Pancreas (tissue), 10 donors: ENCODE results near the gene DOCK3. TPM values are rescaled to one million over a fixed set of nuclear protein-coding genes. Genes with fewer than 3 reads are reported as not detected.
A peak's percentile ranks its signal among the peaks of the same experiment; 100 is the strongest.

Experiments
- ATAC-seq, 4 donors: fragments of 200-7000 bp; cut with Tn5 transposase; one replicate each; pipeline versions ENCODE4 v1.8.0 to v1.9.1; 2020; ENCODE audit warnings: mild to moderate bottlenecking in 4 of 4, moderate library complexity in 4 of 4
- DNase-seq, 6 donors: peaks; one replicate each; pipeline ENCODE4 v3.0.0-alpha.2; 2020
- FAIRE-seq: peaks from 2 replicates; lab custom pipeline; 2012; peaks lifted over from hg19 to GRCh38; lab: Jason Lieb, UNC
- H3K27ac ChIP-seq, 4 donors: fragments of 200-600 bp; sonication (generic); 1 replicate in 3 of 4; 2 replicates in 1 of 4; pipeline versions ENCODE4 v1.5.0 to v1.8.0; 2020
- H3K27me3 ChIP-seq, 4 donors: fragments of 200-600 bp; one replicate each; pipeline ENCODE4 v1.8.0; 2021
- H3K36me3 ChIP-seq, 3 donors: fragments of 200-600 bp; sonication (generic) in 1 of 3; one replicate each; pipeline versions ENCODE4 v1.5.0 to v1.8.0; 2020 to 2021
- H3K4me1 ChIP-seq, 3 donors: fragments of 200-600 bp; one replicate each; pipeline ENCODE4 v1.8.0; 2021
- H3K4me3 ChIP-seq, 4 donors: fragments of 200-600 bp; sonication (generic) in 2 of 4; one replicate each; pipeline versions ENCODE4 v1.5.0 to v1.8.0; 2020 to 2021
- H3K9me3 ChIP-seq, 4 donors: fragments of 200-600 bp; one replicate each; pipeline ENCODE4 v1.8.0; 2021
- WGBS, 2 donors: extraction: QIAGEN DNeasy Blood & Tissue Kit; methylation state at CpG; one replicate each; pipeline ENCODE4 v1.1.7; 2013; 5-methylcytosine and 5-hydroxymethylcytosine counted together
- intact Hi-C, 3 donors: fragments of 100-400 bp; cut with DNase I; formaldehyde crosslinking; loops; one replicate each; pipeline versions ENCODE4 v1.11.1 to v1.14.2; 2022
- polyA plus RNA-seq, 2 donors: library from polyadenylated mRNA; stranded (reverse); fragments of 200-250 nt; gene quantifications; one replicate each; pipeline ENCODE4 v1.2.3, GENCODE V29; 2013
- total RNA-seq, 6 donors: library from RNA; stranded (reverse); fragmentation: NEBNext Ultra II Directional in 4 of 6; extraction: Animal tissue kit (Norgen Biotek cat#: 25700) in 4 of 6; gene quantifications; one replicate each; pipeline versions ENCODE4 v1.2.1 to v1.2.4, GENCODE V29; 2021 to 2023
- TF ChIP-seq, protein P1 (sequence below), 4 donors: fragments of 200-600 bp; sonication (generic) in 3 of 4; IDR thresholded peaks; one replicate each; pipeline versions ENCODE4 v1.5.0 to v1.8.0; 2021; ENCODE audit warnings: antibody characterized with exemption in 4 of 4
- donor health status: healthy with polysubstance abuse.
- donor health status: DM: no; HTN: no; CAD: no; lungs with moderate emphysema.
- donor health status: DM: no; HTN: no; CAD: no.
- donor health status: control.
- donor health status: control.
- donor health status: Bipolar disorder and iron deficiency.
- donor health status: DM: yes; HTN: yes; CAD: no.
- donor health status: DM: no; HTN: no; CAD: no.
- donor health status: DM: no; HTN: no; CAD: no.
- donor health status: DM: yes; HTN: yes; CAD: no.

The DOCK3 gene
- total and polyA plus RNA-seq, 8 donors = 0.09 to 1.5 (median 0.36) TPM

DNA sequence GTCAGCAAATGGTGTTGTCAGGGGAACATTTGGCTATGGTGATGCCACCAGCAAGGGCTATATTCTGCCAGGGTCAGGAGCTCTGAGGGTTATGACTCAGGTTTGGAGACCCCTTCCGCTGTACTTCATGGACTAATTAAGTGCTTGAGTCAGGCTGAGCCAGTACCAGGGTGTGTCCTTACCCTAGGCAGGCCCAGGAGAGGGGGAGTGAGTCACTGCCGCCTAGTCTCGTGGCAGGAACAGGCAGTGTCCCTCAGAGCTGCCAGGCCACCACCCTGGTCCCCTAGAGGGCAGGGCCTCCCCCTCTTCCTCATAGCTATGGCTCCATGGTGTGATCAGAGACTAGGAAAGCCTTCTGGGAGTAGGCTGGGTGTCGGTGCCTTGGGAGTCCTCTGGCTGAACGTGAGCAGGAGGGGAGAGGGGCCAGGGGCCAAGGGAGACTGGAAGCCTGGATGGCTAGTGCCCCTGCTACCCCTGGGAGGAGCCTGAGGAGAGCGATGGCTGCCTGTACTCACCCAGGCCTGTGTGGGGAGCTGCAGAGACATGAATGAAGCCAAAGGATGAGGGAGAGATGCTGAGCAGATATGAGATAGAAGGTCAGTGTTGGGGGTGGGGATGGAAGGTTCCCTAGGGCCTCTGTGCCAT, 47.2 kb upstream of the DOCK3 start:
- Histone ChIP-seq H3K36me3 (no peaks in the 10 kb centered on the region), H3K27ac (no peak overlapping the region), H3K27me3 (no peaks in the 10 kb centered on the region), H3K4me3 (no peak overlapping the region), H3K9me3 (no peaks in the 10 kb centered on the region), H3K4me1 (peaks cover 0 to 7% (median 3%) of the 10 kb centered on the region in 3 donors)
- TF ChIP-seq, protein P1, sequence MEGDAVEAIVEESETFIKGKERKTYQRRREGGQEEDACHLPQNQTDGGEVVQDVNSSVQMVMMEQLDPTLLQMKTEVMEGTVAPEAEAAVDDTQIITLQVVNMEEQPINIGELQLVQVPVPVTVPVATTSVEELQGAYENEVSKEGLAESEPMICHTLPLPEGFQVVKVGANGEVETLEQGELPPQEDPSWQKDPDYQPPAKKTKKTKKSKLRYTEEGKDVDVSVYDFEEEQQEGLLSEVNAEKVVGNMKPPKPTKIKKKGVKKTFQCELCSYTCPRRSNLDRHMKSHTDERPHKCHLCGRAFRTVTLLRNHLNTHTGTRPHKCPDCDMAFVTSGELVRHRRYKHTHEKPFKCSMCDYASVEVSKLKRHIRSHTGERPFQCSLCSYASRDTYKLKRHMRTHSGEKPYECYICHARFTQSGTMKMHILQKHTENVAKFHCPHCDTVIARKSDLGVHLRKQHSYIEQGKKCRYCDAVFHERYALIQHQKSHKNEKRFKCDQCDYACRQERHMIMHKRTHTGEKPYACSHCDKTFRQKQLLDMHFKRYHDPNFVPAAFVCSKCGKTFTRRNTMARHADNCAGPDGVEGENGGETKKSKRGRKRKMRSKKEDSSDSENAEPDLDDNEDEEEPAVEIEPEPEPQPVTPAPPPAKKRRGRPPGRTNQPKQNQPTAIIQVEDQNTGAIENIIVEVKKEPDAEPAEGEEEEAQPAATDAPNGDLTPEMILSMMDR (IDR thresholded peaks at IDR 0.05) = no peak
- ATAC-seq (peak in 3 of 4 donors; percentile 37 to 54 (median 47)), DNase-seq (peak in 1 of 6 donors; percentile 38), FAIRE-seq (no peak)
- intact Hi-C loops = loop anchor here in 1 of 3 donors (10.0 kb wide), 1 partner anchor 747 kb away; no protein-coding TSS in a partner anchor
- 70 to 72% methylated on average over 6 of the region's 6 CpGs for WGBS, 2 donors

GRCh38 chr3:50628601-50629000, 46.1 kb upstream of the DOCK3 start:
- Histone ChIP-seq H3K27ac (no peak overlapping the region), H3K36me3 (no peaks in the 10 kb centered on the region), H3K4me3 (no peak overlapping the region), H3K4me1 (peaks cover 0 to 7% (median 3%) of the 10 kb centered on the region in 3 donors), H3K27me3 (no peaks in the 10 kb centered on the region), H3K9me3 (no peaks in the 10 kb centered on the region)
- ATAC-seq (no peak), DNase-seq (no peak), FAIRE-seq (no peak)
- TF ChIP-seq, protein P1 (IDR thresholded peaks at IDR 0.05) = no peak
- intact Hi-C loops = loop anchor here in 1 of 3 donors (10.0 kb wide), 1 partner anchor 746 kb away; no protein-coding TSS in a partner anchor
- WGBS, 2 donors = 98 to 100% methylated on average over 3 of the region's 3 CpGs

GRCh38 chr3:50630394-50630793, 44.3 kb upstream of the DOCK3 start:
- ATAC-seq (no peak), FAIRE-seq (no peak), DNase-seq (no peak)
- no peak overlapping the region for H3K4me3 ChIP-seq
- TF ChIP-seq, protein P1 (IDR thresholded peaks at IDR 0.05) = no peak
- no peaks in the 10 kb centered on the region for H3K36me3 ChIP-seq
- intact Hi-C loops = no loop called here
- no peaks in the 10 kb centered on the region for H3K4me1 ChIP-seq
- H3K9me3 ChIP-seq = no peaks in the 10 kb centered on the region
- no peaks in the 10 kb centered on the region for H3K27me3 ChIP-seq
- 93 to 96% methylated on average over 6 of the region's 6 CpGs for WGBS, 2 donors
- no peak overlapping the region for H3K27ac ChIP-seq

DNA sequence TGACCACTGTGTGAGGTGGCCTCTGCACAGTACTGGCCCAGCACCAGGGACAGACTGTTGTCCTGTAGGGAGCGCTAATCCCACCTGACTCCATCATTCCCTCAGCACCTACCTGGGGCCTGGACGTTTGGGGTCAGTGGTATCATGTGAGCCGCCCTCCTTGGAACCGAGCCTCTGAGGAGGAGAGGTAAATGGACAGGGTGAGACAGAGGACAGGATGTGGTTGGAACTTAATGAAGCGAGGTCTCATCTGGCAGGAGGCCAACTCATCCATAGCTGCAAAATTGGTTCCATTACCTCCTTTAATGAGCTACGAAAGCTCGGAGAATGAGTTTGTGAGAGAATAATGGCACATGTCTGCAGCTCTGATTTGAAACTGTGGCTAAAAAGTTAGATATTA, 43.9 kb upstream of the DOCK3 start:
- no peak overlapping the region for H3K27ac ChIP-seq
- WGBS, 2 donors = 77 to 85% methylated on average over 7 of the region's 7 CpGs

More for the DNA sequence above, 43.9 kb upstream of the DOCK3 start:
- no peaks in the 10 kb centered on the region for H3K4me1 ChIP-seq
- no peak for FAIRE-seq
- DNase-seq = no peak
- no peaks in the 10 kb centered on the region for H3K27me3 ChIP-seq
- ATAC-seq = peak in 2 of 4 donors; percentile 57 to 58
- H3K4me3 ChIP-seq = no peak overlapping the region
- no peaks in the 10 kb centered on the region for H3K36me3 ChIP-seq
- H3K9me3 ChIP-seq = no peaks in the 10 kb centered on the region
- intact Hi-C loops = no loop called here
- TF ChIP-seq, protein P1 (IDR thresholded peaks at IDR 0.05) = no peak
